ENCODE measurements around the gene RSPO1. TPM values are rescaled to one million over a fixed set of nuclear protein-coding genes. Genes with fewer than 3 reads are reported as not detected.

Gene RSPO1
- total RNA-seq, 2 experiments from 2014 or later = not detected

DNA sequence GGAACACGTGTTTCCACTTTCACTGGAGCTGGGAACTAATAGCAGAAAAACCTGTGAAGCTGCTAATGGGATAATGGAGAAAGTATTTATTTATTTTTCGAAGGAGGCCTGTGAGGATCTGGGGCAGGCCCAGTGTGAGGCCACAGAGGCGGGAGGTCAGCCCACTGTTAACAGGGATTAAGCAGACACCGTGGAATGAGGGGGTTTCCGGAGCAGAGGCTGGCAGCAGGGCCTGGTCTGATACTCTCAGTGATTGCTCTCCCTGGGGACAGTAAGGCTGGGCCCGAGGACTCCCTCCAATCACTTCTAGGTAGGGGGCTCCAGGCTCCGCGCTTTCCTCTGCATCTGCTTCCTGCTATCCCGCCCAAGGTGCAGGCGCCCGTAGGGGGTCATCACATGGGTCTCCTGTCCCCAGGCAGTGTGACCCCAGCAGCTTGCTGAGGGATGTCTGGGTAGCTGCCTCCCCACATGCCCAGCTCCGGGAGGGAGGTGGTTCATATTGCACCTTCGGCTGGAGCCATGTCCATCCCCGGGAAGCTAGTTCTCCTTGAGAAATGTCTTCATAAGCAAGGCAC lies 28.8 kb upstream of the RSPO1 start:
- DNase-seq (no peak), ATAC-seq (no peak)
- Mint-ChIP-seq H3K27ac (no peak overlapping the region), H3K9me3 (no peaks in the 10 kb centered on the region), H3K4me3 (no peak overlapping the region), H3K4me1 (ENCODE audit: low read depth) (no peaks in the 10 kb centered on the region), H3K36me3 (ENCODE audit: low read depth) (no peaks in the 10 kb centered on the region), H3K27me3 (peaks cover 1% of the 10 kb centered on the region)
- TF ChIP-seq, protein P1, sequence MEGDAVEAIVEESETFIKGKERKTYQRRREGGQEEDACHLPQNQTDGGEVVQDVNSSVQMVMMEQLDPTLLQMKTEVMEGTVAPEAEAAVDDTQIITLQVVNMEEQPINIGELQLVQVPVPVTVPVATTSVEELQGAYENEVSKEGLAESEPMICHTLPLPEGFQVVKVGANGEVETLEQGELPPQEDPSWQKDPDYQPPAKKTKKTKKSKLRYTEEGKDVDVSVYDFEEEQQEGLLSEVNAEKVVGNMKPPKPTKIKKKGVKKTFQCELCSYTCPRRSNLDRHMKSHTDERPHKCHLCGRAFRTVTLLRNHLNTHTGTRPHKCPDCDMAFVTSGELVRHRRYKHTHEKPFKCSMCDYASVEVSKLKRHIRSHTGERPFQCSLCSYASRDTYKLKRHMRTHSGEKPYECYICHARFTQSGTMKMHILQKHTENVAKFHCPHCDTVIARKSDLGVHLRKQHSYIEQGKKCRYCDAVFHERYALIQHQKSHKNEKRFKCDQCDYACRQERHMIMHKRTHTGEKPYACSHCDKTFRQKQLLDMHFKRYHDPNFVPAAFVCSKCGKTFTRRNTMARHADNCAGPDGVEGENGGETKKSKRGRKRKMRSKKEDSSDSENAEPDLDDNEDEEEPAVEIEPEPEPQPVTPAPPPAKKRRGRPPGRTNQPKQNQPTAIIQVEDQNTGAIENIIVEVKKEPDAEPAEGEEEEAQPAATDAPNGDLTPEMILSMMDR (IDR thresholded peaks at IDR 0.05) = no peak
- intact Hi-C loops (cut with micrococcal nuclease) = no loop called here
- ChIA-PET POLR2A (no interaction called here), CTCF (interaction anchor here (0.6 to 1.6 kb wide), 2 partner anchors 19 to 61 kb away, joined by 3 to 6 read pairs; no protein-coding TSS in a partner anchor)

DNA sequence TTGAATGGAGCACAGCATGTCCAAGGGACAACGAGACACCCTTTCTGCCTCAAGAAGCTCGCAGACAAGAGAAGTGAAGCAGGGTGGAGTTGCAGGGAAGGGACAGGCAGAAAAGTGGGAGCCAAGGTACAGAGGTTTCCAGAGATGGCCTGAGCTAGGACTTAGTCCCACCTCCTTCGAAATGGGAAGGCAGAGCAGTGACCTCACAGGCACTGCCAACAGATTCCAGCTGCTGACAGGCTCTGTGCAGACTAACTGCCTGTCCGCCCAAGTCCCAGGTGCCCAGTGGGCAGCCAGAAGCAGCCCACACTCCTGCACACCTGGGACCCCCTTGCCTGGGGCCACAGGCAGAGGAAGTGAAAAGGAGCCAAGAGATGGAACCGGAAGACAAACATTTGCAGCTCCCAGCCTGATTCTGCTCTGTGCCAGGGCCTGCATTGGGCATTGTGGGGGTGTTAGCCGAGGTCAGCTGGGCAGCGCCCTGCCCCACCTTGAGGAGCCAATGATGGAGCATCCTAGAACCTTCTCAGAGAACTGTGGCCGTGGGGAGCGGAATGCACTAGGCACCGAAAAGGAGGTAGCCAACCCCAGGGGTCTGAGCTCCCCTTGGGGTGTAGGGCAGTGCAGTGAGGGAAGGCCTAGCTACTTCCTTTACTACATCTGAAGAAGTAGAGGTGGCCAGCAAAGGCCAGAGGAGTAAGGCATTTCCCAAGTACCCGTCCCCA lies 27.5 kb upstream of the RSPO1 start:
- intact Hi-C loops (cut with micrococcal nuclease) = no loop called here
- ChIA-PET POLR2A (no interaction called here), CTCF (interaction anchor here (1.4 to 2.0 kb wide), 2 partner anchors 13 to 20 kb away, joined by 3 to 7 read pairs; no protein-coding TSS in a partner anchor)
- Mint-ChIP-seq H3K27ac (no peak overlapping the region), H3K4me1 (ENCODE audit: low read depth) (no peaks in the 10 kb centered on the region), H3K36me3 (ENCODE audit: low read depth) (no peaks in the 10 kb centered on the region), H3K4me3 (no peak overlapping the region), H3K27me3 (peaks cover 3% of the 10 kb centered on the region), H3K9me3 (no peaks in the 10 kb centered on the region)
- TF ChIP-seq, protein P1 (IDR thresholded peaks at IDR 0.05) = no peak
- DNase-seq (no peak), ATAC-seq (no peak)

DNA sequence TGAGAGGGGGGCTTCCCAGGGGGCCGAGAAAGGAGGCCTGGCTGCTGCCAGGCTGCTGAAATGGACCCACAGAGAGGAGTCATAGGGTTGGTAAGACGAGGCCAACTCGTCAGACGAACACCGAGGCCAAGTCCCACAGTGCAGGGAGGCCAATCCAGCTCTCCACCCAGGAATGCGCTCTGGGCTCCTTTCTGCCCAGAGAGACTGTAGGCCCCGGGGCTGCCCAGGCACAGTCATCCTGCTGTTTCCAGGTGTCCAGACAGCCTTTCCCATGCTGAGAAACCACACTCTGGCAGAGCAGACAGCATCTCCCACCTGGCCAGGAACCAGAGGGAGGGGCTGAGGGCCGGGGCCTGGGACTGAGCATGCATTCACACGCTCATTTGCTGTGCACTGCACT lies 26.7 kb upstream of the RSPO1 start:
- Mint-ChIP-seq H3K27me3 (peaks cover 5% of the 10 kb centered on the region), H3K27ac (no peak overlapping the region)
- CTCF ChIA-PET = interaction anchor here (1.5 to 2.0 kb wide), 2 partner anchors 9 to 20 kb away, joined by 3 to 7 read pairs; no protein-coding TSS in a partner anchor

DNA sequence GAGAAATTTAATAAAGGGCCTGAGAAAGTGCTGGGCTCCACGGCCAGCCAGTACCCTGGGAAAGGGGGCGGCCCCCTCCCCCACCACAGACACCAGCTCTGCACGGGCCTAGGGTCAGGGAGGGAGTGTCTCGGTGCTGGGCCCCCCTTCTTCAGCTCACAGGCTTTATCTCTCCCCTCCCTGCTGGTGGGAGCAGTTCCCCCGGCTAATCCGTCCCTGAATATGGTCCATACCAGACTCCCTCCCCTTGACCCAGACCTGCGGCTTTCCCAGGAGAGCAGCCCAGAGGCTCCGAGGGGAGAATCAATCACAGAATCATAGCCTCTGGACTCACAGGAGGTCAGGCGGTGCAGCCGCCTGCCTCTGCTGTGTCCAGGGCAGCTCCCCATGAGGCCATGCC lies 26.0 kb upstream of the RSPO1 start:
- Mint-ChIP-seq H3K4me1 (ENCODE audit: low read depth) (no peaks in the 10 kb centered on the region), H3K27ac (no peak overlapping the region), H3K4me3 (no peak overlapping the region), H3K9me3 (no peaks in the 10 kb centered on the region), H3K36me3 (ENCODE audit: low read depth) (no peaks in the 10 kb centered on the region), H3K27me3 (peaks cover 5% of the 10 kb centered on the region)
- TF ChIP-seq, protein P1 (IDR thresholded peaks at IDR 0.05) = no peak
- intact Hi-C loops (cut with micrococcal nuclease) = no loop called here
- no peak for DNase-seq
- CTCF ChIA-PET = interaction anchor here (1.0 to 2.0 kb wide), 3 partner anchors 10 to 57 kb away, joined by 3 to 7 read pairs (median 4); no protein-coding TSS in a partner anchor
- POLR2A ChIA-PET = interaction anchor here (0.6 kb wide), 1 partner anchor 122 kb away, joined by 3 read pairs; no protein-coding TSS in a partner anchor
- ATAC-seq = no peak

More for the DNA sequence above, 26.7 kb upstream of the RSPO1 start:
- H3K4me3 Mint-ChIP-seq = no peak overlapping the region
- no peaks in the 10 kb centered on the region for H3K36me3 Mint-ChIP-seq (ENCODE audit: low read depth)
- TF ChIP-seq, protein P1 (IDR thresholded peaks at IDR 0.05) = no peak
- intact Hi-C loops (cut with micrococcal nuclease) = no loop called here
- H3K4me1 Mint-ChIP-seq (ENCODE audit: low read depth) = no peaks in the 10 kb centered on the region
- POLR2A ChIA-PET = no interaction called here
- DNase-seq = no peak
- no peak for ATAC-seq
- no peaks in the 10 kb centered on the region for H3K9me3 Mint-ChIP-seq

DNA sequence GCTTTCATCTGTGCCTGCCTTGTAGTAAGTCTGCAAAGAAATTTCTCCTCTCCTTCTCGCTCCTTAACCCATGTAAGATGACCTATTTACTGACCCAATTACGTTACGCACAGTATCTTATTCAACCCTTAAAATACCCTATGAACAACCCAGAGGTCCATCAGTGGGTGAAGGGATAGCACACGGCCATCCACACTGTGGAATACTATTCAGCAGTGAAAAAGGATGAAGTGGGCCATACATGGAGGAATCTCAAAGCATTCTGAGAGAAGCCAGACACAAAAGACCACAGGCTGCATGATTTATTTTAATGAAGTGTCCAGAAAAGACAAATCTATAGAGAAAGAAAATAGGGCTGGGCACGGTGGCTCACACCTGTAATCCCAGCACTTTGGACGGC lies 23.8 kb upstream of the RSPO1 start:
- TF ChIP-seq, protein P1 (IDR thresholded peaks at IDR 0.05) = no peak
- no peak overlapping the region for H3K4me3 Mint-ChIP-seq
- no peak for DNase-seq
- ChIA-PET POLR2A (no interaction called here), CTCF (no interaction called here)
- no peak for ATAC-seq
- H3K27ac Mint-ChIP-seq = no peak overlapping the region
- H3K9me3 Mint-ChIP-seq = no peaks in the 10 kb centered on the region
- no peaks in the 10 kb centered on the region for H3K36me3 Mint-ChIP-seq (ENCODE audit: low read depth)
- H3K27me3 Mint-ChIP-seq = peaks cover 5% of the 10 kb centered on the region
- no peaks in the 10 kb centered on the region for H3K4me1 Mint-ChIP-seq (ENCODE audit: low read depth)
- intact Hi-C loops (cut with micrococcal nuclease) = no loop called here
